ENCODE measurements around the gene FRA10AC1. TPM values are rescaled to one million over a fixed set of nuclear protein-coding genes. Genes with fewer than 3 reads are reported as not detected.

Gene FRA10AC1
- total and polyA plus RNA-seq, 2 of the 13 experiments (the other 11 are each of a cell fraction or from before 2014, with no cell fraction given) = 5.3 to 7.4 TPM

GRCh38 chr10:93672022-93672678 is 30.2 kb downstream of the FRA10AC1 start (continued):
- TF ChIP-seq ZNF646 (CRISPR knock-in tag; IDR thresholded peaks at IDR 0.05) (no peak), HDAC1 (CRISPR knock-in tag; IDR thresholded peaks at IDR 0.05) (no peak), ZNF713 (CRISPR knock-in tag; IDR thresholded peaks at IDR 0.05) (no peak), ZNF350 (CRISPR knock-in tag; IDR thresholded peaks at IDR 0.05; ENCODE audit: borderline replicate concordance, low read depth) (no peak), ZFP82 (CRISPR knock-in tag; IDR thresholded peaks at IDR 0.05; ENCODE audit: borderline replicate concordance) (no peak), HDAC2 (CRISPR knock-in tag; IDR thresholded peaks at IDR 0.05) (peak; percentile 51; the same call in 1 of the 2 replicates), ZNF800 (CRISPR knock-in tag; IDR thresholded peaks at IDR 0.05) (no peak), SMARCE1 (IDR thresholded peaks at IDR 0.05; ENCODE audit: borderline replicate concordance) (no peak), ZNF34 (CRISPR knock-in tag; IDR thresholded peaks at IDR 0.05; ENCODE audit: borderline replicate concordance) (no peak), PAX8 (CRISPR knock-in tag; IDR thresholded peaks at IDR 0.05; ENCODE audit: borderline replicate concordance) (no peak), ZNF331 (CRISPR knock-in tag; IDR thresholded peaks at IDR 0.05) (no peak), REST (IDR thresholded peaks at IDR 0.05; ENCODE audit: borderline replicate concordance in 1 of 2, low read depth in 1 of 2, low read length in 2 of 2) (0 out of 4 replicates have a peak, but pooled peaks of 1 of the 2 experiments have one; percentile 22), NPAS2 (CRISPR knock-in tag; IDR thresholded peaks at IDR 0.05; ENCODE audit: borderline replicate concordance) (no peak), ESRRA (CRISPR knock-in tag; IDR thresholded peaks at IDR 0.05; ENCODE audit: low read depth) (0 out of 2 replicates have a peak, but pooled peaks have one; percentile 60), KLF13 (CRISPR knock-in tag; IDR thresholded peaks at IDR 0.05) (no peak), ZMAT3 (CRISPR knock-in tag; conservative IDR thresholded peaks at IDR 0.05) (no peak), ZNF160 (CRISPR knock-in tag; IDR thresholded peaks at IDR 0.05) (no peak), MED8 (CRISPR knock-in tag; IDR thresholded peaks at IDR 0.05; ENCODE audit: insufficient replicate concordance) (no peak)

All from HepG2 (cell line).